Mucosa of stomach (tissue), 1 donor: ENCODE measurements around the gene SPACA1.

Experiments
- H3K27me3 ChIP-seq: one replicate; pipeline ENCODE4 v1.7.0; 2013; ENCODE audit warnings: mild to moderate bottlenecking, low read length; ENCODE audit not compliant: control insufficient read depth, insufficient read depth
- H3K36me3 ChIP-seq: one replicate; pipeline ENCODE4 v1.7.0; 2013; ENCODE audit warnings: low read length; ENCODE audit not compliant: control insufficient read depth, insufficient read depth
- H3K4me1 ChIP-seq: one replicate; pipeline ENCODE4 v1.7.0; 2013; ENCODE audit warnings: mild to moderate bottlenecking, low read length; ENCODE audit not compliant: control insufficient read depth, insufficient read depth
- H3K4me3 ChIP-seq: one replicate; pipeline ENCODE4 v1.7.0; 2013; ENCODE audit warnings: low read length
- H3K9ac ChIP-seq: one replicate; pipeline ENCODE4 v1.7.0; 2013; ENCODE audit warnings: mild to moderate bottlenecking, low read length, moderate library complexity
- H3K9me3 ChIP-seq: one replicate; pipeline ENCODE4 v1.7.0; 2013; ENCODE audit warnings: mild to moderate bottlenecking, low read length, moderate library complexity; ENCODE audit not compliant: control insufficient read depth
- donor health status: Pancreatic carcinoma.

The SPACA1 gene

GRCh38 chr6:88107241-88107640, 59.6 kb downstream of the SPACA1 start:
- Histone ChIP-seq H3K4me3 (no peak overlapping the region), H3K9ac (no peak overlapping the region), H3K27me3 (no peaks in the 10 kb centered on the region), H3K36me3 (no peaks in the 10 kb centered on the region), H3K4me1 (no peaks in the 10 kb centered on the region), H3K9me3 (no peaks in the 10 kb centered on the region)

- H3K4me3 ChIP-seq = no peak overlapping the region
- no peaks in the 10 kb centered on the region for H3K36me3 ChIP-seq
- H3K27me3 ChIP-seq = no peaks in the 10 kb centered on the region
- no peaks in the 10 kb centered on the region for H3K9me3 ChIP-seq
- no peaks in the 10 kb centered on the region for H3K4me1 ChIP-seq
- H3K9ac ChIP-seq = no peak overlapping the region
Measured at GRCh38 chr6:88111991-88112390, 64.3 kb downstream of the SPACA1 start.

GRCh38 chr6:88114838-88115237, 67.2 kb downstream of the SPACA1 start:
- Histone ChIP-seq H3K9me3 (no peaks in the 10 kb centered on the region), H3K27me3 (no peaks in the 10 kb centered on the region), H3K4me3 (no peak overlapping the region), H3K4me1 (no peaks in the 10 kb centered on the region), H3K9ac (no peak overlapping the region), H3K36me3 (no peaks in the 10 kb centered on the region)

GRCh38 chr6:88115307-88115706, 67.7 kb downstream of the SPACA1 start:
- Histone ChIP-seq H3K4me3 (no peak overlapping the region), H3K27me3 (no peaks in the 10 kb centered on the region), H3K9me3 (no peaks in the 10 kb centered on the region), H3K36me3 (no peaks in the 10 kb centered on the region), H3K4me1 (no peaks in the 10 kb centered on the region), H3K9ac (no peak overlapping the region)

- Histone ChIP-seq H3K4me3 (no peak overlapping the region), H3K4me1 (no peaks in the 10 kb centered on the region), H3K9ac (no peak overlapping the region), H3K9me3 (no peaks in the 10 kb centered on the region), H3K36me3 (no peaks in the 10 kb centered on the region), H3K27me3 (no peaks in the 10 kb centered on the region)
Measured at GRCh38 chr6:88116276-88116675, 68.6 kb downstream of the SPACA1 start.
